GM12878 (cell line): Measurements from ENCODE around the gene MGLL. TPM values are rescaled to one million over a fixed set of nuclear protein-coding genes. Genes with fewer than 3 reads are reported as not detected.

Experiments
- ATAC-seq: fragments of 200-7000 bp; cut with Tn5 transposase; 3 replicates; pipeline ENCODE4 v1.9.1; 2020; ENCODE audit warnings: mild to moderate bottlenecking, moderate library complexity
- BruUV-seq: library from RNA; stranded (reverse); fragments of 400-500 nt; replicated peaks from 2 replicates; lab custom pipeline; 2021; lab: Mats Ljungman, UMichigan
- CTCF ChIA-PET: fragments of 300-600 bp; sonication (Branson Sonifier 250); formaldehyde crosslinking; extraction: SDS; loops from one replicate; lab custom pipeline; 2021; ENCODE audit warnings: inconsistent platforms; lab: Yijun Ruan, JAX
- POLR2A ChIA-PET: fragments of 350-600 bp; formaldehyde crosslinking; extraction: SDS; loops from one replicate; lab custom pipeline; 2021; ENCODE audit warnings: inconsistent platforms; lab: Charles Lee
- RAD21 ChIA-PET: fragments of 300-600 bp; sonication (Branson Sonifier 250); formaldehyde crosslinking; loops from one replicate; lab custom pipeline; 2023; ENCODE audit warnings: antibody characterized with exemption; ENCODE audit not compliant: unreplicated experiment; lab: Charles Lee
- SMC1A ChIA-PET: fragments of 300-600 bp; sonication (Branson Sonifier 250); formaldehyde crosslinking; loops from one replicate; lab custom pipeline; 2023; ENCODE audit not compliant: unreplicated experiment, uncharacterized antibody; lab: Charles Lee
- DNase-seq: peaks from one replicate; pipeline ENCODE4 v3.0.0-alpha.2; 2011; ENCODE audit warnings: low read depth, low spot score
- FAIRE-seq: peaks from 3 replicates; lab custom pipeline; 2011; peaks lifted over from hg19 to GRCh38; lab: Jason Lieb, UNC
- H2AFZ ChIP-seq: 2 replicates; pipeline ENCODE4 v1.6.0; 2011; ENCODE audit warnings: low read depth, low read length, control low read depth; ENCODE audit not compliant: control insufficient read depth
- H3K27ac ChIP-seq: 2 replicates; pipeline ENCODE4 v1.5.1; 2011; ENCODE audit warnings: control low read depth; ENCODE audit not compliant: control insufficient read depth, insufficient read depth
- H3K27me3 ChIP-seq, 2 experiments: replicated peaks in 1 of 2; 2 replicates each; pipeline versions ENCODE4 v1.6.0 to v1.6.1; 2011; ENCODE audit warnings: low read length in 1 of 2; ENCODE audit not compliant: control insufficient read depth in 2 of 2, insufficient read depth in 2 of 2
- H3K36me3 ChIP-seq, 2 experiments: 2 replicates each; pipeline ENCODE4 v1.5.1; 2011; ENCODE audit warnings: low read length in 1 of 2; ENCODE audit not compliant: control insufficient read depth in 2 of 2, insufficient read depth in 2 of 2
- H3K4me1 ChIP-seq: 2 replicates; pipeline ENCODE4 v1.6.1; 2011; ENCODE audit warnings: mild to moderate bottlenecking, low read length, moderate library complexity, mixed read lengths; ENCODE audit not compliant: control insufficient read depth, insufficient read depth
- H3K4me2 ChIP-seq: 2 replicates; pipeline ENCODE4 v1.6.0; 2011; ENCODE audit warnings: control low read depth; ENCODE audit not compliant: control insufficient read depth, insufficient read depth
- H3K4me3 ChIP-seq: fragments of 200-600 bp; sonication (generic); 2 replicates; pipeline ENCODE4 v1.5.1; 2016
- H3K79me2 ChIP-seq: 2 replicates; pipeline ENCODE4 v1.6.0; 2011; ENCODE audit warnings: low read length; ENCODE audit not compliant: control insufficient read depth, insufficient read depth
- H3K9ac ChIP-seq: 2 replicates; pipeline ENCODE4 v1.8.0; 2011; ENCODE audit warnings: low read length, control low read depth, mixed read lengths; ENCODE audit not compliant: control insufficient read depth, insufficient read depth
- H3K9me3 ChIP-seq: replicated peaks from 3 replicates; pipeline ENCODE4 v1.5.1; 2011; ENCODE audit warnings: mild to moderate bottlenecking, low read length; ENCODE audit not compliant: control insufficient read depth, insufficient read depth
- H4K20me1 ChIP-seq: 2 replicates; pipeline ENCODE4 v1.6.0; 2011; ENCODE audit not compliant: control insufficient read depth, insufficient read depth
- ATF3 ChIP-seq: IDR thresholded peaks from 2 replicates; pipeline ENCODE4 v1.6.1; 2011; ENCODE audit warnings: low read depth, mild to moderate bottlenecking, low read length, moderate library complexity, borderline replicate concordance; ENCODE audit errors: extremely low read depth
- CBX3 ChIP-seq: fragments of 200-600 bp; sonication (generic); IDR thresholded peaks from 2 replicates; pipeline ENCODE4 v1.6.1; 2016; ENCODE audit warnings: low read depth, borderline replicate concordance
- ESRRA ChIP-seq: IDR thresholded peaks from 2 replicates; pipeline ENCODE4 v1.6.1; 2012; ENCODE audit warnings: mild to moderate bottlenecking, low read length, improper control_type of control experiment
- GATAD2B ChIP-seq: fragments of 450-650 bp; conservative IDR thresholded peaks from 2 replicates; pipeline ENCODE4 v1.6.1; 2017; ENCODE audit warnings: low read depth, mild to moderate bottlenecking, moderate library complexity
- MXI1 ChIP-seq: fragments of 150-350 bp; IDR thresholded peaks from 2 replicates; pipeline ENCODE4 v1.6.1; 2011; ENCODE audit warnings: low read depth, mild to moderate bottlenecking, inconsistent platforms, low read length, improper control_type of control experiment
- NKRF ChIP-seq: fragments of 450-650 bp; conservative IDR thresholded peaks from 2 replicates; pipeline ENCODE4 v1.6.1; 2017; ENCODE audit warnings: mild to moderate bottlenecking, moderate library complexity
- NR2C1 ChIP-seq: fragments of 450-650 bp; IDR thresholded peaks from 2 replicates; pipeline ENCODE4 v1.6.1; 2017; ENCODE audit warnings: antibody characterized with exemption, mild to moderate bottlenecking, moderate library complexity
- PAX8 ChIP-seq: fragments of 450-650 bp; IDR thresholded peaks from 2 replicates; pipeline ENCODE4 v1.6.1; 2017; ENCODE audit warnings: mild to moderate bottlenecking, moderate library complexity
- RCOR1 ChIP-seq: conservative IDR thresholded peaks from 2 replicates; pipeline ENCODE4 v1.6.1; 2012; ENCODE audit warnings: low read depth, low read length, improper control_type of control experiment
- SIN3A ChIP-seq: IDR thresholded peaks from 2 replicates; pipeline ENCODE4 v1.6.1; 2012; ENCODE audit warnings: low read depth, low read length, improper control_type of control experiment
- SMARCA5 ChIP-seq: fragments of 450-650 bp; IDR thresholded peaks from 2 replicates; pipeline ENCODE4 v1.6.1; 2017; ENCODE audit warnings: mild to moderate bottlenecking
- ZBTB4 ChIP-seq: fragments of 450-650 bp; formaldehyde crosslinking; IDR thresholded peaks from 2 replicates; pipeline ENCODE4 v1.4.0; 2022; ENCODE audit warnings: mild to moderate bottlenecking, moderate library complexity
- ZNF687 ChIP-seq: fragments of 450-650 bp; IDR thresholded peaks from 2 replicates; pipeline ENCODE4 v1.6.1; 2017; ENCODE audit warnings: mild to moderate bottlenecking, moderate library complexity
- ZSCAN29 ChIP-seq: fragments of 450-650 bp; IDR thresholded peaks from 2 replicates; pipeline ENCODE4 v1.6.1; 2017; ENCODE audit warnings: mild to moderate bottlenecking, moderate library complexity
- WGBS: methylation state at CpG from one replicate; pipeline ENCODE4 v1.1.6; 2016; ENCODE audit warnings: low lambda C conversion rate; ENCODE audit not compliant: insufficient replicate concordance, insufficient coverage; ENCODE audit errors: missing lambda C conversion rate; 5-methylcytosine and 5-hydroxymethylcytosine counted together
- in situ Hi-C: fragments of 300-500 bp; cut with MboI; formaldehyde crosslinking; loops from 9 replicates; pipeline ENCODE4 v1.14.3; 2018; ENCODE audit warnings: mixed read lengths
- intact Hi-C: fragments of 100-400 bp; cut with micrococcal nuclease; formaldehyde crosslinking; loops from one replicate; pipeline ENCODE4 v1.14.2; 2022; ENCODE audit not compliant: unreplicated experiment
- polyA plus RNA-seq, 11 experiments: library from polyadenylated mRNA; depleted of rRNA in 4 of 11; unstranded in 6 of 11; stranded (reverse) in 5 of 11; fragments of >200 nt; fragmentation: Nextera tagmentation in 4 of 11; fragmentation: Illumina TruSeq in 1 of 11; extraction: Ambion mirVana in 4 of 11; extraction: Trizol in 1 of 11; gene quantifications; 1 replicate in 1 of 11; 2 replicates in 10 of 11; pipeline versions ENCODE4 v1.2.1 to v1.2.3, GENCODE V29; 2011 to 2016; ENCODE audit warnings: inconsistent platforms in 2 of 11, missing spikeins in 2 of 11, low read depth in 1 of 11
- total RNA-seq, 4 experiments: library from RNA; depleted of rRNA in 3 of 4; stranded (reverse); fragments of >200 nt in 3 of 4; fragmentation: Illumina TruSeq in 1 of 4; extraction: Trizol in 1 of 4; gene quantifications; 2 replicates each; pipeline versions ENCODE4 v1.2.1 to v1.2.3, GENCODE V29; 2013 to 2021

Gene MGLL
- total and polyA plus RNA-seq, 10 of the 15 experiments (the other 5 are each of a cell fraction or from before 2014, with no cell fraction given) = 44.9 to 177 (median 72.9) TPM

- Histone ChIP-seq H3K36me3 (peaks cover 7% of the 10 kb centered on the region in 2 experiments), H3K9me3 (no peaks in the 10 kb centered on the region), H3K4me2 (peak overlapping the region; percentile 97), H3K79me2 (peaks cover 82% of the 10 kb centered on the region), H4K20me1 (no peaks in the 10 kb centered on the region), H3K27ac (peak overlapping the region; percentile 67; the same call in 1 of the 2 replicates), H3K9ac (no peak overlapping the region), H3K27me3 (no peaks in the 10 kb centered on the region), H2AFZ (no peak overlapping the region), H3K4me1 (peaks cover 36% of the 10 kb centered on the region), H3K4me3 (peak overlapping the region; percentile 77)
- in situ Hi-C loops (no loop called here), intact Hi-C loops (loop anchor here (10.0 kb wide), 1 partner anchor 322 kb away; the partner anchor contains the start of gene SEC61A1)
- BruUV-seq = no TSS peak
- POLR2A ChIA-PET = interaction anchor here (1.0 to 1.5 kb wide), 4 partner anchors 19 to 135 kb away, joined by 3 to 5 read pairs (median 4); partner anchors contain the start of gene MCM2
- DNase-seq (no peak), ATAC-seq (peak; percentile 13), FAIRE-seq (no peak)
- SMC1A ChIA-PET = interaction anchor here (1.2 to 2.6 kb wide), 2 partner anchors 21 to 101 kb away, joined by 3 to 16 read pairs; no protein-coding TSS in a partner anchor
- RAD21 ChIA-PET = interaction anchor here (1.3 to 1.5 kb wide), 3 partner anchors 22 to 88 kb away, joined by 3 read pairs; no protein-coding TSS in a partner anchor
- WGBS = 88% methylated on average over 9 of the region's 9 CpGs
- CTCF ChIA-PET = interaction anchor here (1.1 to 1.2 kb wide), 2 partner anchors 17 to 238 kb away, joined by 3 read pairs; no protein-coding TSS in a partner anchor
- TF ChIP-seq SMARCA5 (no peak), SIN3A (peak; percentile 78), ATF3 (no peak), CBX3 (no peak), NR2C1 (peak; percentile 41; the same call in 1 of the 2 replicates), ZNF687 (peak; percentile 88), GATAD2B (no peak), NKRF (peak; percentile 75), ZSCAN29 (no peak), ESRRA (peak; percentile 95; the same call in 1 of the 2 replicates), PAX8 (no peak), ZBTB4 (peak; percentile 89), RCOR1 (no peak), MXI1 (peak; percentile 49)
Measured at GRCh38 chr3:127732879-127733350, 89.4 kb downstream of the MGLL start.
